Endothelial cell of umbilical vein (primary cell): ENCODE measurements around the gene CNTD1. TPM values are rescaled to one million over a fixed set of nuclear protein-coding genes. Genes with fewer than 3 reads are reported as not detected.

Experiments used
- BruUV-seq: library from RNA; stranded (reverse); fragments of 400-500 nt; replicated peaks from 2 replicates; lab custom pipeline; 2021; lab: Mats Ljungman, UMichigan
- CTCF ChIA-PET: fragments of 300-600, 350-600 bp; sonication (Branson Sonifier 250); formaldehyde crosslinking; loops from one replicate; lab custom pipeline; 2021; ENCODE audit warnings: antibody characterized with exemption, inconsistent platforms; lab: Charles Lee
- POLR2A ChIA-PET: fragments of 300-600, 350-600 bp; sonication (Branson Sonifier 250); formaldehyde crosslinking; loops from one replicate; lab custom pipeline; 2021; ENCODE audit warnings: antibody characterized with exemption, inconsistent platforms; lab: Charles Lee
- DNase-seq: peaks from one replicate; pipeline ENCODE4 v3.0.0-alpha.2; 2011; ENCODE audit warnings: low read depth, low spot score
- FAIRE-seq: peaks from 2 replicates; lab custom pipeline; 2011; peaks lifted over from hg19 to GRCh38; lab: Jason Lieb, UNC
- H2AFZ ChIP-seq: 2 replicates; pipeline ENCODE4 v1.6.0; 2012; ENCODE audit warnings: low read depth, low read length, control low read depth, inconsistent platforms
- H3K27ac ChIP-seq: 2 replicates; pipeline ENCODE4 v1.5.1; 2011; ENCODE audit warnings: low read depth, mild to moderate bottlenecking, control low read depth, low read length, moderate library complexity; ENCODE audit not compliant: insufficient read depth
- H3K27me3 ChIP-seq, 2 experiments: 2 replicates each; pipeline versions ENCODE4 v1.6.0 to v1.6.1; 2011; ENCODE audit warnings: low read length in 2 of 2, mixed read lengths in 1 of 2; ENCODE audit not compliant: control insufficient read depth in 2 of 2, insufficient read depth in 2 of 2
- H3K36me3 ChIP-seq, 2 experiments: 2 replicates in 1 of 2; 3 replicates in 1 of 2; pipeline ENCODE4 v1.5.1; 2011; ENCODE audit warnings: low read length in 2 of 2, mild to moderate bottlenecking in 1 of 2, moderate library complexity in 1 of 2; ENCODE audit not compliant: control insufficient read depth in 2 of 2, insufficient read depth in 2 of 2; ENCODE audit errors: extremely low read depth in 1 of 2
- H3K4me1 ChIP-seq: 3 replicates; pipeline ENCODE4 v1.5.1; 2011; ENCODE audit warnings: mild to moderate bottlenecking, low read length; ENCODE audit not compliant: control insufficient read depth, insufficient read depth; ENCODE audit errors: extremely low read depth
- H3K4me2 ChIP-seq: 2 replicates; pipeline ENCODE4 v1.6.1; 2011; ENCODE audit warnings: low read length, control low read depth, mixed read lengths; ENCODE audit not compliant: insufficient read depth
- H3K4me3 ChIP-seq, 3 experiments: fragments of 200-600 bp in 1 of 3; sonication (generic), shearing (Covaris generic) in 1 of 3; replicated peaks in 1 of 3; 2 replicates each; pipeline ENCODE4 v1.5.1; 2011 to 2016; ENCODE audit warnings: control low read depth in 3 of 3, low read length in 3 of 3, mild to moderate bottlenecking in 2 of 3, inconsistent platforms in 1 of 3, low read depth in 1 of 3, moderate library complexity in 1 of 3; ENCODE audit not compliant: insufficient read depth in 1 of 3
- H3K79me2 ChIP-seq: 2 replicates; pipeline ENCODE4 v1.6.0; 2012; ENCODE audit warnings: low read length, inconsistent platforms; ENCODE audit not compliant: control insufficient read depth, insufficient read depth
- H3K9ac ChIP-seq: replicated peaks from 2 replicates; pipeline ENCODE3; 2011; ENCODE audit warnings: low read length, control low read depth; ENCODE audit not compliant: insufficient read depth; ENCODE audit errors: extremely low read depth
- H3K9me1 ChIP-seq: replicated peaks from 3 replicates; pipeline ENCODE4 v1.6.0; 2011; ENCODE audit warnings: mild to moderate bottlenecking, low read length; ENCODE audit not compliant: control insufficient read depth, insufficient read depth; ENCODE audit errors: extremely low read depth
- H3K9me3 ChIP-seq: replicated peaks from 2 replicates; pipeline ENCODE4 v1.5.1; 2012; ENCODE audit warnings: low read length, inconsistent platforms; ENCODE audit not compliant: control insufficient read depth, insufficient read depth
- H4K20me1 ChIP-seq: replicated peaks from 2 replicates; pipeline ENCODE3; 2011; ENCODE audit warnings: mild to moderate bottlenecking, low read length; ENCODE audit not compliant: control insufficient read depth, insufficient read depth; ENCODE audit errors: extremely low read depth
- EZH2 ChIP-seq: IDR thresholded peaks from 2 replicates; pipeline ENCODE4 v1.6.1; 2012; ENCODE audit warnings: borderline replicate concordance, low read depth, mild to moderate bottlenecking, moderate library complexity, low read length, inconsistent platforms; ENCODE audit not compliant: severe bottlenecking
- FOS ChIP-seq: IDR thresholded peaks from 2 replicates; pipeline ENCODE4 v1.6.1; 2011; ENCODE audit warnings: mild to moderate bottlenecking, low read length, moderate library complexity, borderline replicate concordance; ENCODE audit not compliant: insufficient read depth
- GATA2 ChIP-seq: IDR thresholded peaks from 2 replicates; pipeline ENCODE4 v1.7.0; 2011; ENCODE audit warnings: low read depth, mild to moderate bottlenecking, moderate library complexity, mixed read lengths, low read length; ENCODE audit not compliant: insufficient read length, insufficient read depth
- JUN ChIP-seq: IDR thresholded peaks from 2 replicates; pipeline ENCODE4 v1.6.1; 2011; ENCODE audit warnings: borderline replicate concordance, low read depth; ENCODE audit not compliant: insufficient read length, insufficient read depth
- MYC ChIP-seq: IDR thresholded peaks from one replicate; pipeline ENCODE4 v1.6.1; 2011; ENCODE audit warnings: mild to moderate bottlenecking, low read depth, low read length
- POLR2A ChIP-seq: IDR thresholded peaks from 2 replicates; pipeline ENCODE4 v1.6.1; 2012; ENCODE audit warnings: low read depth, mild to moderate bottlenecking, control low read depth, low read length
- POLR2AphosphoS5 ChIP-seq: IDR thresholded peaks from 2 replicates; pipeline ENCODE4 v1.6.1; 2012; ENCODE audit warnings: low read depth, mild to moderate bottlenecking, control low read depth, low read length, moderate library complexity; ENCODE audit not compliant: insufficient read depth
- dilution Hi-C: fragments of 300-500 bp; cut with MboI; formaldehyde crosslinking; loops from one replicate; pipeline ENCODE4 v1.15.0; 2019; ENCODE audit warnings: low sequenced_read_pairs; ENCODE audit not compliant: extremely low pct_ligation_motif_present
- intact Hi-C: fragments of 100-400 bp; cut with micrococcal nuclease; formaldehyde crosslinking; loops from one replicate; pipeline ENCODE4 v1.10.0; 2022
- polyA plus RNA-seq, 4 experiments: library from polyadenylated mRNA; depleted of rRNA in 3 of 4; stranded (reverse) in 3 of 4; unstranded in 1 of 4; fragments of >200 nt; gene quantifications; 2 replicates each; pipeline versions ENCODE4 v1.2.1 to v1.2.3, GENCODE V29; 2011 to 2012; ENCODE audit warnings: missing spikeins in 1 of 4
- total RNA-seq: library from RNA; stranded (reverse); gene quantifications from 2 replicates; pipeline ENCODE4 v1.2.3, GENCODE V29; 2021
- TF ChIP-seq, protein P1 (sequence below), 2 donors: IDR thresholded peaks; 1 replicate in 1 of 2; 2 replicates in 1 of 2; pipeline ENCODE4 v1.5.1; 2011; ENCODE audit warnings: low read length in 2 of 2, mild to moderate bottlenecking in 2 of 2, moderate library complexity in 2 of 2, control low read depth in 1 of 2, inconsistent platforms in 1 of 2, low read depth in 1 of 2; ENCODE audit not compliant: insufficient read depth in 1 of 2; ENCODE audit errors: extremely low read depth in 1 of 2
- TF ChIP-seq, protein P2 (sequence below): IDR thresholded peaks from 2 replicates; pipeline ENCODE4 v1.6.1; 2011; ENCODE audit not compliant: insufficient read depth, insufficient read length

The CNTD1 gene
- total and polyA plus RNA-seq, 2 donors (not counting 3 experiments of a cell fraction or from before 2014, with no cell fraction given), result not detected

DNA sequence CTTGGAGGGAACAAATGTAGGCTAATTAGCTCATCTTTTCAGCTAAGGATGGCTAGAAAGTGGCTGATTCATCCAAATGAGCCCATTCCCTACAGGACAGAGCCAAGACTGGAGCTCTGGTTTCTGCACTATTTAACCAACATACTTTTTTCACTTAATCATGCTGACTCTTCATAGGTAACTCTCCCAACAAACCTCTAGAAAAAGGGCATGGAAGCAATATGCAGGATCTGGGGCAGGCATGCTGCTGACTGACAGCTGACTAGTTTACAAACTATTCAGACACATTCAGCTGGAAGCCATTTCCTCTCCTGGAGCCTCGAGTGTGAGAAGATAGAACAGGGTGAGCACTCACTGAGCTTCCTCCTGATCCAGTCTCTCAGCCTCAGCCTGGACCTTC is 19.2 kb downstream of the CNTD1 start:
- no peak overlapping the region for H3K4me3 ChIP-seq
- peaks cover 20% of the 10 kb centered on the region for H3K4me1 ChIP-seq
- H3K27me3 ChIP-seq, result no peaks in the 10 kb centered on the region
- TF ChIP-seq POLR2AphosphoS5 (no peak), EZH2 (no peak), GATA2 (no peak), JUN (no peak), MYC (no peak), FOS (no peak), POLR2A (no peak)
- TF ChIP-seq, protein P1, sequence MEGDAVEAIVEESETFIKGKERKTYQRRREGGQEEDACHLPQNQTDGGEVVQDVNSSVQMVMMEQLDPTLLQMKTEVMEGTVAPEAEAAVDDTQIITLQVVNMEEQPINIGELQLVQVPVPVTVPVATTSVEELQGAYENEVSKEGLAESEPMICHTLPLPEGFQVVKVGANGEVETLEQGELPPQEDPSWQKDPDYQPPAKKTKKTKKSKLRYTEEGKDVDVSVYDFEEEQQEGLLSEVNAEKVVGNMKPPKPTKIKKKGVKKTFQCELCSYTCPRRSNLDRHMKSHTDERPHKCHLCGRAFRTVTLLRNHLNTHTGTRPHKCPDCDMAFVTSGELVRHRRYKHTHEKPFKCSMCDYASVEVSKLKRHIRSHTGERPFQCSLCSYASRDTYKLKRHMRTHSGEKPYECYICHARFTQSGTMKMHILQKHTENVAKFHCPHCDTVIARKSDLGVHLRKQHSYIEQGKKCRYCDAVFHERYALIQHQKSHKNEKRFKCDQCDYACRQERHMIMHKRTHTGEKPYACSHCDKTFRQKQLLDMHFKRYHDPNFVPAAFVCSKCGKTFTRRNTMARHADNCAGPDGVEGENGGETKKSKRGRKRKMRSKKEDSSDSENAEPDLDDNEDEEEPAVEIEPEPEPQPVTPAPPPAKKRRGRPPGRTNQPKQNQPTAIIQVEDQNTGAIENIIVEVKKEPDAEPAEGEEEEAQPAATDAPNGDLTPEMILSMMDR (IDR thresholded peaks at IDR 0.05; ENCODE audit: extremely low read depth in 1 of 2, insufficient read depth in 1 of 2, low read depth in 1 of 2, low read length in 2 of 2), result no peak
- TF ChIP-seq, protein P2, sequence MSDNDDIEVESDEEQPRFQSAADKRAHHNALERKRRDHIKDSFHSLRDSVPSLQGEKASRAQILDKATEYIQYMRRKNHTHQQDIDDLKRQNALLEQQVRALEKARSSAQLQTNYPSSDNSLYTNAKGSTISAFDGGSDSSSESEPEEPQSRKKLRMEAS, result no peak
- no peaks in the 10 kb centered on the region for H3K9me3 ChIP-seq
- CTCF ChIA-PET, result interaction anchor here (0.8 to 1.2 kb wide), 6 partner anchors 8 to 121 kb away, joined by 3 to 6 read pairs (median 3); partner anchors contain the start of gene PSME3
- DNase-seq, result no peak
- no peak overlapping the region for H3K27ac ChIP-seq
- BruUV-seq, result no TSS peak
- H3K9ac ChIP-seq, result no peak overlapping the region
- intact Hi-C loops, result no loop called here
- POLR2A ChIA-PET, result no interaction called here
- H3K9me1 ChIP-seq, result no peaks in the 10 kb centered on the region
- peaks cover 7% of the 10 kb centered on the region for H3K79me2 ChIP-seq
- no peak overlapping the region for H2AFZ ChIP-seq
- H3K4me2 ChIP-seq, result no peak overlapping the region
- dilution Hi-C loops, result loop anchor here (10.0 kb wide), 1 partner anchor 213 kb away; the partner anchor contains the start of genes RETREG3 and TUBG1
- peaks cover 19 to 21% of the 10 kb centered on the region in 2 experiments for H3K36me3 ChIP-seq
- H4K20me1 ChIP-seq, result no peaks in the 10 kb centered on the region
- no peak for FAIRE-seq
